ENCODE measurements around the gene RREB1.

DNA sequence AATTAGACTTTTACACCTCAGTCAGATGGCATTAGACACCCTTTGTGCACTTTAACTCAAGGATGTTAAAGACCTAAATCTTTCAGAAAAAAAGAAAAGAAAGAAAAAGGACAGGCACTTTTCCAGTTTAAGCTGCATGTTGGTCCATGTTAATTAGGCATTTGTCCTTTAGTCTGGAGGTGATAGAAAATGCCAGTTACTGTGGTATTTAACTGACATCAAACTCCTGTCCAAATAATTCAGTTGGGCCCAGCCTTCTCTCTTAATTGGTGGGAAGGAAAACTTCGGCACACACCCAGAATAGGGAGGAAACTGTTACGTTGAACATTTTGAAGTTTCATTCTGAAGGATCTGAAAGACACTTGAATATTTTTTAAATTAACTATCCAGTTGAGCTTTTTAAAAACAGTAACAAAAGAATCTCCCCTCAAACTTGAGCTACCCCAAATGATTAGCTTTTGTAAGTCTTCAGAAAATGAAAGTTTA, 30.3 kb downstream of the RREB1 start:
- no peak for TF ChIP-seq CHD2 (IDR thresholded peaks at IDR 0.05; ENCODE audit: low read length, partially characterized antibody)
- no peak for TF ChIP-seq CEBPB (IDR thresholded peaks at IDR 0.05)
- no peak for TF ChIP-seq POLR2A (IDR thresholded peaks at IDR 0.05; ENCODE audit: low read length)
- no peak for TF ChIP-seq CBX2 (IDR thresholded peaks at IDR 0.05; ENCODE audit: borderline replicate concordance, low read depth)
- TF ChIP-seq, protein P1, sequence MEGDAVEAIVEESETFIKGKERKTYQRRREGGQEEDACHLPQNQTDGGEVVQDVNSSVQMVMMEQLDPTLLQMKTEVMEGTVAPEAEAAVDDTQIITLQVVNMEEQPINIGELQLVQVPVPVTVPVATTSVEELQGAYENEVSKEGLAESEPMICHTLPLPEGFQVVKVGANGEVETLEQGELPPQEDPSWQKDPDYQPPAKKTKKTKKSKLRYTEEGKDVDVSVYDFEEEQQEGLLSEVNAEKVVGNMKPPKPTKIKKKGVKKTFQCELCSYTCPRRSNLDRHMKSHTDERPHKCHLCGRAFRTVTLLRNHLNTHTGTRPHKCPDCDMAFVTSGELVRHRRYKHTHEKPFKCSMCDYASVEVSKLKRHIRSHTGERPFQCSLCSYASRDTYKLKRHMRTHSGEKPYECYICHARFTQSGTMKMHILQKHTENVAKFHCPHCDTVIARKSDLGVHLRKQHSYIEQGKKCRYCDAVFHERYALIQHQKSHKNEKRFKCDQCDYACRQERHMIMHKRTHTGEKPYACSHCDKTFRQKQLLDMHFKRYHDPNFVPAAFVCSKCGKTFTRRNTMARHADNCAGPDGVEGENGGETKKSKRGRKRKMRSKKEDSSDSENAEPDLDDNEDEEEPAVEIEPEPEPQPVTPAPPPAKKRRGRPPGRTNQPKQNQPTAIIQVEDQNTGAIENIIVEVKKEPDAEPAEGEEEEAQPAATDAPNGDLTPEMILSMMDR (IDR thresholded peaks at IDR 0.05): no peak
- TF ChIP-seq, protein P2, sequence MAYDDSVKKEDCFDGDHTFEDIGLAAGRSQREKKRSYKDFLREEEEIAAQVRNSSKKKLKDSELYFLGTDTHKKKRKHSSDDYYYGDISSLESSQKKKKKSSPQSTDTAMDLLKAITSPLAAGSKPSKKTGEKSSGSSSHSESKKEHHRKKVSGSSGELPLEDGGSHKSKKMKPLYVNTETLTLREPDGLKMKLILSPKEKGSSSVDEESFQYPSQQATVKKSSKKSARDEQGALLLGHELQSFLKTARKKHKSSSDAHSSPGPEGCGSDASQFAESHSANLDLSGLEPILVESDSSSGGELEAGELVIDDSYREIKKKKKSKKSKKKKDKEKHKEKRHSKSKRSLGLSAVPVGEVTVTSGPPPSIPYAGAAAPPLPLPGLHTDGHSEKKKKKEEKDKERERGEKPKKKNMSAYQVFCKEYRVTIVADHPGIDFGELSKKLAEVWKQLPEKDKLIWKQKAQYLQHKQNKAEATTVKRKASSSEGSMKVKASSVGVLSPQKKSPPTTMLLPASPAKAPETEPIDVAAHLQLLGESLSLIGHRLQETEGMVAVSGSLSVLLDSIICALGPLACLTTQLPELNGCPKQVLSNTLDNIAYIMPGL (CRISPR knock-in tag; IDR thresholded peaks at IDR 0.05; ENCODE audit: borderline replicate concordance): no peak
- no peak for TF ChIP-seq EP300 (IDR thresholded peaks at IDR 0.05)
- TF ChIP-seq, protein P3, sequence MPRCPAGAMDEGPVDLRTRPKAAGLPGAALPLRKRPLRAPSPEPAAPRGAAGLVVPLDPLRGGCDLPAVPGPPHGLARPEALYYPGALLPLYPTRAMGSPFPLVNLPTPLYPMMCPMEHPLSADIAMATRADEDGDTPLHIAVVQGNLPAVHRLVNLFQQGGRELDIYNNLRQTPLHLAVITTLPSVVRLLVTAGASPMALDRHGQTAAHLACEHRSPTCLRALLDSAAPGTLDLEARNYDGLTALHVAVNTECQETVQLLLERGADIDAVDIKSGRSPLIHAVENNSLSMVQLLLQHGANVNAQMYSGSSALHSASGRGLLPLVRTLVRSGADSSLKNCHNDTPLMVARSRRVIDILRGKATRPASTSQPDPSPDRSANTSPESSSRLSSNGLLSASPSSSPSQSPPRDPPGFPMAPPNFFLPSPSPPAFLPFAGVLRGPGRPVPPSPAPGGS (IDR thresholded peaks at IDR 0.05): no peak
- TF ChIP-seq RARB (CRISPR knock-in tag; IDR thresholded peaks at IDR 0.05): no peak
- TF ChIP-seq PHF8 (IDR thresholded peaks at IDR 0.05; ENCODE audit: borderline replicate concordance, low read depth): no peak
- no peak for TF ChIP-seq ZFP36 (IDR thresholded peaks at IDR 0.05; ENCODE audit: borderline replicate concordance, partially characterized antibody)
- TF ChIP-seq, protein P4, sequence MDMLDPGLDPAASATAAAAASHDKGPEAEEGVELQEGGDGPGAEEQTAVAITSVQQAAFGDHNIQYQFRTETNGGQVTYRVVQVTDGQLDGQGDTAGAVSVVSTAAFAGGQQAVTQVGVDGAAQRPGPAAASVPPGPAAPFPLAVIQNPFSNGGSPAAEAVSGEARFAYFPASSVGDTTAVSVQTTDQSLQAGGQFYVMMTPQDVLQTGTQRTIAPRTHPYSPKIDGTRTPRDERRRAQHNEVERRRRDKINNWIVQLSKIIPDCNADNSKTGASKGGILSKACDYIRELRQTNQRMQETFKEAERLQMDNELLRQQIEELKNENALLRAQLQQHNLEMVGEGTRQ (IDR thresholded peaks at IDR 0.05): no peak
